SU-DHL-6 (cell line): ENCODE results near the gene PTCRA.

ENCODE experiments used
- H2AFZ ChIP-seq: fragments of 200-600 bp; sonication (generic); 2 replicates; pipeline ENCODE4 v1.6.1; 2014; ENCODE audit warnings: low read depth, mild to moderate bottlenecking, moderate library complexity, mixed read lengths, antibody characterized with exemption, low read length; ENCODE audit not compliant: severe bottlenecking
- H3F3A ChIP-seq: fragments of 200-600 bp; shearing (Covaris generic); 2 replicates; pipeline ENCODE4 v1.6.0; 2016; ENCODE audit warnings: antibody characterized with exemption, mild to moderate bottlenecking; ENCODE audit not compliant: insufficient read depth
- H3K27ac ChIP-seq: fragments of 200-600 bp; sonication (generic); 2 replicates; pipeline ENCODE4 v1.5.1; 2016; ENCODE audit warnings: low read depth, mild to moderate bottlenecking, low read length, moderate library complexity, mixed read lengths
- H3K27me3 ChIP-seq: fragments of 200-600 bp; sonication (generic), shearing (Covaris generic); 2 replicates; pipeline ENCODE4 v1.6.0; 2014; ENCODE audit warnings: mild to moderate bottlenecking, low read length
- H3K36me3 ChIP-seq: fragments of 200-600 bp; sonication (generic); 2 replicates; pipeline ENCODE4 v1.6.1; 2014; ENCODE audit warnings: mild to moderate bottlenecking, low read length, mixed read lengths
- H3K4me2 ChIP-seq: fragments of 300-600, 200-600 bp; shearing (Covaris generic), sonication (generic); 2 replicates; pipeline ENCODE4 v1.6.0; 2014; ENCODE audit warnings: low read length, low read depth, mild to moderate bottlenecking; ENCODE audit not compliant: poor library complexity, severe bottlenecking
- H3K4me3 ChIP-seq: fragments of 200-600 bp; sonication (generic); 2 replicates; pipeline ENCODE4 v1.5.1; 2014; ENCODE audit warnings: antibody characterized with exemption, low read length, mild to moderate bottlenecking, mixed read lengths; ENCODE audit not compliant: insufficient read depth, poor library complexity, severe bottlenecking
- H3K79me2 ChIP-seq: fragments of 200-600 bp; sonication (generic); 2 replicates; pipeline ENCODE4 v1.6.1; 2014; ENCODE audit warnings: mild to moderate bottlenecking, low read length, moderate library complexity; ENCODE audit not compliant: insufficient read depth
- H3K9ac ChIP-seq: fragments of 200-600 bp; sonication (generic); 2 replicates; pipeline ENCODE4 v1.7.0; 2014; ENCODE audit warnings: mild to moderate bottlenecking, low read length
- H3K9me2 ChIP-seq: fragments of 200-600 bp; sonication (generic); replicated peaks from 2 replicates; pipeline ENCODE4 v1.6.1; 2014; ENCODE audit warnings: low read length; ENCODE audit not compliant: insufficient read depth
- H3K9me3 ChIP-seq: fragments of 200-600 bp; sonication (generic); 2 replicates; pipeline ENCODE4 v1.6.1; 2014; ENCODE audit warnings: low read length, mixed read lengths; ENCODE audit not compliant: insufficient read depth
- H4K20me1 ChIP-seq: fragments of 200-600 bp; sonication (generic); 2 replicates; pipeline ENCODE4 v1.6.1; 2014; ENCODE audit warnings: low read depth, mild to moderate bottlenecking, antibody characterized with exemption, low read length, moderate library complexity, mixed read lengths
- CTCF ChIP-seq: fragments of 200-600 bp; sonication (generic); IDR thresholded peaks from one replicate; pipeline ENCODE4 v1.5.1; 2017; ENCODE audit warnings: antibody characterized with exemption, mild to moderate bottlenecking, low read length, moderate library complexity; ENCODE audit not compliant: insufficient read depth, poor library complexity, severe bottlenecking
- EZH2phosphoT487 ChIP-seq: fragments of 200-600 bp; sonication (generic), shearing (Covaris generic); conservative IDR thresholded peaks from 2 replicates; pipeline ENCODE4 v1.6.1; 2018; ENCODE audit warnings: mild to moderate bottlenecking, antibody characterized with exemption, low read length, moderate library complexity, mixed read lengths

The PTCRA gene

GRCh38 chr6:42916288-42916687, 435 bp downstream of the PTCRA start:
- no peak overlapping the region for H3K4me3 ChIP-seq
- no peaks in the 10 kb centered on the region for H3F3A ChIP-seq
- H3K27me3 ChIP-seq: no peaks in the 10 kb centered on the region
- no peaks in the 10 kb centered on the region for H3K36me3 ChIP-seq
- TF ChIP-seq EZH2phosphoT487 (no peak), CTCF (no peak)
- no peaks in the 10 kb centered on the region for H3K9me2 ChIP-seq
- no peak overlapping the region for H3K4me2 ChIP-seq
- no peaks in the 10 kb centered on the region for H3K79me2 ChIP-seq
- no peaks in the 10 kb centered on the region for H3K9me3 ChIP-seq
- H3K9ac ChIP-seq: no peak overlapping the region
- H4K20me1 ChIP-seq: no peaks in the 10 kb centered on the region
- no peak overlapping the region for H2AFZ ChIP-seq
- H3K27ac ChIP-seq: no peak overlapping the region

GRCh38 chr6:42921801-42922200, 5.9 kb downstream of the PTCRA start:
- no peaks in the 10 kb centered on the region for H3F3A ChIP-seq
- no peaks in the 10 kb centered on the region for H3K9me3 ChIP-seq
- H3K4me2 ChIP-seq: no peak overlapping the region
- H3K27ac ChIP-seq: no peak overlapping the region
- TF ChIP-seq CTCF: no peak
- no peak for TF ChIP-seq EZH2phosphoT487
- H2AFZ ChIP-seq: no peak overlapping the region
- H3K9ac ChIP-seq: no peak overlapping the region
- H3K27me3 ChIP-seq: no peaks in the 10 kb centered on the region
- H3K79me2 ChIP-seq: no peaks in the 10 kb centered on the region
- H3K4me3 ChIP-seq: no peak overlapping the region
- no peaks in the 10 kb centered on the region for H3K9me2 ChIP-seq
- H3K36me3 ChIP-seq: no peaks in the 10 kb centered on the region
- H4K20me1 ChIP-seq: no peaks in the 10 kb centered on the region

GRCh38 chr6:42923666-42924065, 7.8 kb downstream of the PTCRA start:
- H3F3A ChIP-seq: peaks cover 5% of the 10 kb centered on the region
- H3K4me3 ChIP-seq: no peak overlapping the region
- no peaks in the 10 kb centered on the region for H3K36me3 ChIP-seq
- no peak overlapping the region for H3K4me2 ChIP-seq
- no peaks in the 10 kb centered on the region for H4K20me1 ChIP-seq
- H3K9ac ChIP-seq: no peak overlapping the region
- no peak overlapping the region for H3K27ac ChIP-seq
- no peaks in the 10 kb centered on the region for H3K9me2 ChIP-seq
- H3K27me3 ChIP-seq: no peaks in the 10 kb centered on the region
- TF ChIP-seq EZH2phosphoT487 (no peak), CTCF (no peak)
- no peak overlapping the region for H2AFZ ChIP-seq
- no peaks in the 10 kb centered on the region for H3K79me2 ChIP-seq
- H3K9me3 ChIP-seq: no peaks in the 10 kb centered on the region
